Stimulated activated naive CD8-positive, alpha-beta T cell treated with anti-CD3 and anti-CD28 coated beads, Interleukin-15, amount 100 ng/mL, for 72 hours (primary cell): ENCODE results near the gene TOGARAM2.

Source experiments
- ATAC-seq: fragments of 150-1000 bp; cut with Tn5 transposase; 2 replicates; pipeline ENCODE4 v1.10.0; 2021; ENCODE audit warnings: mild to moderate bottlenecking, moderate library complexity
- DNase-seq, 2 donors: peaks; one replicate each; pipeline ENCODE4 v3.0.0; 2021 to 2022
- H3K27ac Mint-ChIP-seq, 2 donors: one replicate each; pipeline ENCODE4 v1.8.0; 2022; ENCODE audit warnings: mild to moderate bottlenecking in 2 of 2, mixed read lengths in 2 of 2, moderate library complexity in 2 of 2
- H3K27me3 Mint-ChIP-seq: one replicate; pipeline ENCODE4 v1.8.0; 2022; ENCODE audit warnings: mixed read lengths
- H3K4me1 Mint-ChIP-seq: one replicate; pipeline ENCODE4 v1.8.0; 2022; ENCODE audit warnings: mild to moderate bottlenecking, mixed read lengths
- H3K4me3 Mint-ChIP-seq, 2 donors: one replicate each; pipeline ENCODE4 v1.8.0; 2022; ENCODE audit warnings: mild to moderate bottlenecking in 2 of 2, mixed read lengths in 2 of 2, moderate library complexity in 1 of 2
- H3K9me3 Mint-ChIP-seq, 2 donors: one replicate each; pipeline ENCODE4 v1.8.0; 2022; ENCODE audit warnings: mixed read lengths in 2 of 2

TOGARAM2 gene

GRCh38 chr2:29044459-29044858 lies 63.4 kb downstream of the TOGARAM2 start:
- Mint-ChIP-seq H3K27ac (peak overlapping the region in 1 of 2 donors; percentile 23), H3K27me3 (no peaks in the 10 kb centered on the region), H3K9me3 (no peaks in the 10 kb centered on the region), H3K4me1 (no peaks in the 10 kb centered on the region), H3K4me3 (no peak overlapping the region)
- ATAC-seq (no peak), DNase-seq (no peak)

GRCh38 chr2:29046321-29046720 lies 65.2 kb downstream of the TOGARAM2 start:
- DNase-seq (no peak), ATAC-seq (no peak)
- H3K9me3 Mint-ChIP-seq, result no peaks in the 10 kb centered on the region
- H3K27ac Mint-ChIP-seq, result no peak overlapping the region
- H3K4me1 Mint-ChIP-seq, result peaks cover 4% of the 10 kb centered on the region
- H3K27me3 Mint-ChIP-seq, result no peaks in the 10 kb centered on the region
- H3K4me3 Mint-ChIP-seq, result no peak overlapping the region

GRCh38 chr2:29047083-29047845 lies 66.2 kb downstream of the TOGARAM2 start:
- H3K27me3 Mint-ChIP-seq, result no peaks in the 10 kb centered on the region
- H3K27ac Mint-ChIP-seq, result no peak overlapping the region
- no peak overlapping the region for H3K4me3 Mint-ChIP-seq
- H3K4me1 Mint-ChIP-seq, result peaks cover 4% of the 10 kb centered on the region
- ATAC-seq (no peak), DNase-seq (no peak)
- H3K9me3 Mint-ChIP-seq, result no peaks in the 10 kb centered on the region

GRCh38 chr2:29050591-29050990 lies 69.5 kb downstream of the TOGARAM2 start:
- no peaks in the 10 kb centered on the region for H3K27me3 Mint-ChIP-seq
- no peak for DNase-seq
- no peak for ATAC-seq
- H3K4me1 Mint-ChIP-seq, result peaks cover 4% of the 10 kb centered on the region
- no peak overlapping the region for H3K27ac Mint-ChIP-seq
- no peaks in the 10 kb centered on the region for H3K9me3 Mint-ChIP-seq
- H3K4me3 Mint-ChIP-seq, result no peak overlapping the region

GRCh38 chr2:29051730-29052129 lies 70.6 kb downstream of the TOGARAM2 start:
- H3K9me3 Mint-ChIP-seq, result no peaks in the 10 kb centered on the region
- no peak for ATAC-seq
- H3K4me3 Mint-ChIP-seq, result no peak overlapping the region
- no peaks in the 10 kb centered on the region for H3K27me3 Mint-ChIP-seq
- peaks cover 4% of the 10 kb centered on the region for H3K4me1 Mint-ChIP-seq
- no peak overlapping the region for H3K27ac Mint-ChIP-seq
- DNase-seq, result no peak

GRCh38 chr2:29052807-29053206 lies 71.7 kb downstream of the TOGARAM2 start:
- Mint-ChIP-seq H3K27ac (peak overlapping the region in 1 of 2 donors; percentile 45), H3K27me3 (no peaks in the 10 kb centered on the region), H3K4me1 (peaks cover 4% of the 10 kb centered on the region), H3K9me3 (no peaks in the 10 kb centered on the region), H3K4me3 (no peak overlapping the region)
- DNase-seq, result no peak
- ATAC-seq, result no peak

- no peaks in the 10 kb centered on the region for H3K9me3 Mint-ChIP-seq
- H3K27me3 Mint-ChIP-seq, result no peaks in the 10 kb centered on the region
- H3K4me3 Mint-ChIP-seq, result no peak overlapping the region
- H3K4me1 Mint-ChIP-seq, result peaks cover 4% of the 10 kb centered on the region
- DNase-seq (no peak), ATAC-seq (no peak)
- no peak overlapping the region for H3K27ac Mint-ChIP-seq
These were observed 72.1 kb downstream of the TOGARAM2 start for GRCh38 chr2:29053223-29053622.

GRCh38 chr2:29053670-29054400 lies 72.7 kb downstream of the TOGARAM2 start:
- ATAC-seq, result no peak
- H3K27me3 Mint-ChIP-seq, result no peaks in the 10 kb centered on the region
- DNase-seq, result no peak
- H3K4me1 Mint-ChIP-seq, result peaks cover 4% of the 10 kb centered on the region
- H3K4me3 Mint-ChIP-seq, result no peak overlapping the region
- no peaks in the 10 kb centered on the region for H3K9me3 Mint-ChIP-seq
- no peak overlapping the region for H3K27ac Mint-ChIP-seq

- ATAC-seq (no peak), DNase-seq (no peak)
- Mint-ChIP-seq H3K27ac (no peak overlapping the region), H3K9me3 (no peaks in the 10 kb centered on the region), H3K4me3 (no peak overlapping the region), H3K4me1 (peaks cover 6% of the 10 kb centered on the region), H3K27me3 (no peaks in the 10 kb centered on the region)
These were observed 73.3 kb downstream of the TOGARAM2 start for GRCh38 chr2:29054430-29054829.

- ATAC-seq (no peak), DNase-seq (no peak)
- H3K27me3 Mint-ChIP-seq, result no peaks in the 10 kb centered on the region
- H3K9me3 Mint-ChIP-seq, result no peaks in the 10 kb centered on the region
- H3K4me3 Mint-ChIP-seq, result no peak overlapping the region
- H3K4me1 Mint-ChIP-seq, result peaks cover 16% of the 10 kb centered on the region
- no peak overlapping the region for H3K27ac Mint-ChIP-seq
These were observed 74.5 kb downstream of the TOGARAM2 start for GRCh38 chr2:29055601-29056000.

GRCh38 chr2:29056452-29056851 lies 75.4 kb downstream of the TOGARAM2 start:
- no peak for ATAC-seq
- Mint-ChIP-seq H3K4me3 (no peak overlapping the region), H3K27ac (no peak overlapping the region), H3K27me3 (no peaks in the 10 kb centered on the region), H3K4me1 (peaks cover 12% of the 10 kb centered on the region), H3K9me3 (no peaks in the 10 kb centered on the region)
- DNase-seq, result no peak

- DNase-seq (no peak), ATAC-seq (no peak)
- H3K27ac Mint-ChIP-seq, result no peak overlapping the region
- peaks cover 12% of the 10 kb centered on the region for H3K4me1 Mint-ChIP-seq
- H3K27me3 Mint-ChIP-seq, result no peaks in the 10 kb centered on the region
- no peaks in the 10 kb centered on the region for H3K9me3 Mint-ChIP-seq
- no peak overlapping the region for H3K4me3 Mint-ChIP-seq
These were observed 75.9 kb downstream of the TOGARAM2 start for GRCh38 chr2:29057006-29057405.

- Mint-ChIP-seq H3K27ac (no peak overlapping the region), H3K9me3 (no peaks in the 10 kb centered on the region), H3K27me3 (no peaks in the 10 kb centered on the region), H3K4me1 (peaks cover 12% of the 10 kb centered on the region), H3K4me3 (no peak overlapping the region)
- ATAC-seq (peak; percentile 42), DNase-seq (no peak)
These were observed 78.5 kb downstream of the TOGARAM2 start for GRCh38 chr2:29059624-29060023.

GRCh38 chr2:29060441-29060840 lies 79.3 kb downstream of the TOGARAM2 start:
- ATAC-seq (no peak), DNase-seq (no peak)
- Mint-ChIP-seq H3K27ac (no peak overlapping the region), H3K4me3 (no peak overlapping the region), H3K9me3 (no peaks in the 10 kb centered on the region), H3K27me3 (no peaks in the 10 kb centered on the region), H3K4me1 (peaks cover 12% of the 10 kb centered on the region)

- Mint-ChIP-seq H3K4me1 (peaks cover 12% of the 10 kb centered on the region), H3K9me3 (no peaks in the 10 kb centered on the region), H3K27me3 (no peaks in the 10 kb centered on the region), H3K4me3 (no peak overlapping the region), H3K27ac (no peak overlapping the region)
- ATAC-seq (no peak), DNase-seq (no peak)
These were observed 80.1 kb downstream of the TOGARAM2 start for GRCh38 chr2:29061176-29061575.

- DNase-seq (no peak), ATAC-seq (no peak)
- Mint-ChIP-seq H3K4me1 (peaks cover 12% of the 10 kb centered on the region), H3K27ac (no peak overlapping the region), H3K27me3 (no peaks in the 10 kb centered on the region), H3K9me3 (no peaks in the 10 kb centered on the region), H3K4me3 (no peak overlapping the region)
These were observed 80.5 kb downstream of the TOGARAM2 start for GRCh38 chr2:29061616-29062015.
